SK-N-SH (cell line): ENCODE data around the gene UPP1. TPM values are rescaled to one million over a fixed set of nuclear protein-coding genes. Genes with fewer than 3 reads are reported as not detected.

ENCODE experiments used
- CTCF ChIA-PET: fragments of 300-600, 350-600 bp; formaldehyde crosslinking; extraction: SDS; loops from one replicate; lab custom pipeline; 2021; lab: Yijun Ruan, JAX
- POLR2A ChIA-PET: fragments of 350-600 bp; sonication (Branson Sonifier 250); formaldehyde crosslinking; extraction: SDS; loops from one replicate; lab custom pipeline; 2020; ENCODE audit warnings: antibody characterized with exemption, inconsistent platforms; lab: Yijun Ruan, JAX
- DNase-seq: peaks from one replicate; pipeline ENCODE4 v3.0.0; 2012
- H2AFZ ChIP-seq: fragments of 200-600 bp; sonication (generic); 2 replicates; pipeline ENCODE4 v1.8.1; 2016; ENCODE audit warnings: antibody characterized with exemption, mild to moderate bottlenecking, low read depth
- H3F3A ChIP-seq: fragments of 200-600 bp; sonication (generic); replicated peaks from 2 replicates; pipeline ENCODE3; 2016; ENCODE audit warnings: antibody characterized with exemption, mild to moderate bottlenecking; ENCODE audit not compliant: insufficient read depth
- H3K27ac ChIP-seq, 2 experiments: fragments of 200-500 bp in 1 of 2; fragments of 200-600 bp in 1 of 2; sonication (Bioruptor generic) in 1 of 2; sonication (generic), shearing (Covaris generic) in 1 of 2; 2 replicates each; pipeline versions ENCODE4 v1.5.1 to v1.6.1; 2014 to 2016; ENCODE audit warnings: low read depth in 2 of 2, inconsistent platforms in 1 of 2, low read length in 1 of 2, mild to moderate bottlenecking in 1 of 2, mixed read lengths in 1 of 2
- H3K27me3 ChIP-seq: fragments of 200-600 bp; sonication (generic), shearing (Covaris generic); 2 replicates; pipeline ENCODE4 v1.6.1; 2016; ENCODE audit warnings: mixed run types; ENCODE audit not compliant: insufficient read depth
- H3K36me3 ChIP-seq, 2 experiments: fragments of 200-500 bp in 1 of 2; fragments of 200-600 bp in 1 of 2; sonication (Bioruptor generic) in 1 of 2; sonication (generic) in 1 of 2; replicated peaks in 1 of 2; 2 replicates each; pipeline versions ENCODE3 to v1.5.1; 2014 to 2016; ENCODE audit warnings: low read length in 1 of 2, mild to moderate bottlenecking in 1 of 2; ENCODE audit not compliant: insufficient read depth in 2 of 2, control insufficient read depth in 1 of 2
- H3K4me1 ChIP-seq, 2 experiments: fragments of 200-500 bp in 1 of 2; fragments of 200-600 bp in 1 of 2; sonication (Bioruptor generic) in 1 of 2; sonication (generic), shearing (Covaris generic) in 1 of 2; 2 replicates each; pipeline versions ENCODE4 v1.5.1 to v1.6.1; 2014 to 2016; ENCODE audit warnings: low read depth in 1 of 2, low read length in 1 of 2, mixed run types in 1 of 2; ENCODE audit not compliant: insufficient read depth in 2 of 2, control insufficient read depth in 1 of 2
- H3K4me2 ChIP-seq: fragments of 200-600 bp; sonication (generic), shearing (Covaris generic); 2 replicates; pipeline ENCODE4 v1.6.1; 2017; ENCODE audit warnings: mixed run types
- H3K4me3 ChIP-seq, 2 experiments: fragments of 200-500 bp in 1 of 2; fragments of 200-600 bp in 1 of 2; sonication (Bioruptor generic) in 1 of 2; sonication (generic), shearing (Covaris generic) in 1 of 2; 2 replicates each; pipeline versions ENCODE4 v1.5.1 to v1.8.1; 2014 to 2016; ENCODE audit warnings: low read depth in 2 of 2, inconsistent platforms in 1 of 2, low read length in 1 of 2, mild to moderate bottlenecking in 1 of 2, mixed read lengths in 1 of 2, moderate library complexity in 1 of 2
- H3K79me2 ChIP-seq: fragments of 200-600 bp; sonication (generic); 2 replicates; pipeline ENCODE4 v1.8.1; 2017; ENCODE audit warnings: mild to moderate bottlenecking; ENCODE audit not compliant: insufficient read depth
- H3K9ac ChIP-seq: fragments of 200-600 bp; sonication (generic); 2 replicates; pipeline ENCODE4 v1.6.1; 2017; ENCODE audit warnings: mixed run types
- H3K9me2 ChIP-seq: fragments of 200-600 bp; sonication (generic); 2 replicates; pipeline ENCODE4 v1.6.1; 2017; ENCODE audit warnings: mixed run types
- H3K9me3 ChIP-seq: fragments of 200-600 bp; sonication (generic); 2 replicates; pipeline ENCODE4 v1.6.1; 2017; ENCODE audit warnings: mixed run types, mild to moderate bottlenecking, moderate library complexity
- H4K20me1 ChIP-seq: fragments of 200-600 bp; sonication (generic); 2 replicates; pipeline ENCODE4 v1.6.1; 2017; ENCODE audit warnings: mild to moderate bottlenecking, mixed run types; ENCODE audit not compliant: insufficient read depth
- ELF1 ChIP-seq: IDR thresholded peaks from 2 replicates; pipeline ENCODE4 v1.4.0; 2012
- EZH2phosphoT487 ChIP-seq: fragments of 200-600 bp; sonication (generic); IDR thresholded peaks from 2 replicates; pipeline ENCODE4 v1.6.1; 2017; ENCODE audit warnings: low read depth, mixed run types, mild to moderate bottlenecking, antibody characterized with exemption, moderate library complexity, borderline replicate concordance
- FOXM1 ChIP-seq: IDR thresholded peaks from 2 replicates; pipeline ENCODE4 v1.4.0; 2012; ENCODE audit warnings: low read depth, mild to moderate bottlenecking
- NFIC ChIP-seq: IDR thresholded peaks from 2 replicates; pipeline ENCODE4 v1.4.0; 2012; ENCODE audit warnings: borderline replicate concordance
- NRF1 ChIP-seq: IDR thresholded peaks from 2 replicates; pipeline ENCODE4 v1.6.1; 2012; ENCODE audit warnings: low read depth, mild to moderate bottlenecking, low read length
- RCOR1 ChIP-seq: fragments of 150-350 bp; IDR thresholded peaks from 2 replicates; pipeline ENCODE4 v1.6.1; 2017; ENCODE audit warnings: antibody characterized with exemption, low read length
- RFX5 ChIP-seq: IDR thresholded peaks from 2 replicates; pipeline ENCODE4 v1.6.1; 2012; ENCODE audit warnings: mild to moderate bottlenecking, improper control_type of control experiment, low read length
- SMC3 ChIP-seq: IDR thresholded peaks from 2 replicates; pipeline ENCODE4 v1.6.1; 2012; ENCODE audit warnings: low read depth, low read length, improper control_type of control experiment
- TCF12 ChIP-seq: IDR thresholded peaks from 2 replicates; pipeline ENCODE4 v1.4.0; 2012
- USF2 ChIP-seq: fragments of 150-350 bp; IDR thresholded peaks from 2 replicates; pipeline ENCODE4 v1.6.1; 2017; ENCODE audit warnings: antibody characterized with exemption, low read length, low read depth, borderline replicate concordance
- YY1 ChIP-seq: IDR thresholded peaks from 2 replicates; pipeline ENCODE4 v1.4.0; 2012; ENCODE audit warnings: low read depth, mild to moderate bottlenecking
- WGBS: methylation state at CpG from one replicate; pipeline ENCODE4 v1.1.6; 2017; ENCODE audit warnings: low lambda C conversion rate; 5-methylcytosine and 5-hydroxymethylcytosine counted together
- polyA plus RNA-seq, 3 experiments: library from polyadenylated mRNA; depleted of rRNA; stranded (reverse); fragments of >200 nt; gene quantifications; 2 replicates each; pipeline ENCODE4 v1.2.3, GENCODE V29; 2012
- TF ChIP-seq, protein P1 (sequence below): IDR thresholded peaks from 2 replicates; pipeline ENCODE4 v1.4.0; 2012; ENCODE audit warnings: low read depth, borderline replicate concordance

Gene UPP1
- polyA plus RNA-seq, 1 of the 3 experiments (the other 2 are of a cell fraction): 56.9 TPM

DNA sequence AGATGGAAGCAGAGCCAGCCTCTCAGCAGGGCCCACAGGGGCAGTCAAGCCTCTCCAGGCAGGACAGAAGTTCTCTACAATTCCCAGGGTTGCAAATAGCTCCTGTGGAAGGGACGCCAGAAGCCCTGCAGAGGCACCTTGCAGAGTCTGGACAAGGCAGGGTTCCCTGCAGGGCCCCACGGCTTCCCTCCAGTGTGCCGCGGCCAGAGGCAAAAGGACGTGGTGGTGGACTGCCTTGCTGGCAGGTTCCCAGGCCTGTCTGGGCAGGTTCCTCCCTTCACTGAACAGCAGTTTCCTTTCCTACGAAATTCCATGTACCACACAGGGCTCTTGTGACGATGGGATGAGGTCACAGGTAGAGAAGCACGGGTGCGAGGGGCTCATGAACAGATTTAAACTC, 25.1 kb downstream of the UPP1 start (continued):
- no peak for TF ChIP-seq NFIC
- TF ChIP-seq RFX5: no peak

GRCh38 chr7:48114589-48114988, 25.5 kb downstream of the UPP1 start:
- Histone ChIP-seq H3K4me3 (no peak overlapping the region), H2AFZ (no peak overlapping the region), H3K79me2 (no peaks in the 10 kb centered on the region), H3K27me3 (no peaks in the 10 kb centered on the region), H3K4me1 (peaks cover 0 to 4% of the 10 kb centered on the region in 2 experiments; a peak in 1 of 4 replicates), H3F3A (no peaks in the 10 kb centered on the region), H4K20me1 (no peaks in the 10 kb centered on the region), H3K9ac (no peak overlapping the region), H3K27ac (no peak overlapping the region), H3K9me2 (no peaks in the 10 kb centered on the region), H3K36me3 (no peaks in the 10 kb centered on the region), H3K4me2 (no peak overlapping the region), H3K9me3 (no peaks in the 10 kb centered on the region)
- WGBS: 84% methylated on average over 7 of the region's 7 CpGs
- no peak for DNase-seq
- POLR2A ChIA-PET: no interaction called here
- CTCF ChIA-PET: interaction anchor here (1.3 to 2.4 kb wide), 2 partner anchors 10 to 170 kb away, joined by 3 to 15 read pairs; no protein-coding TSS in a partner anchor
- no peak for TF ChIP-seq YY1
- TF ChIP-seq EZH2phosphoT487: no peak
- TF ChIP-seq, protein P1, sequence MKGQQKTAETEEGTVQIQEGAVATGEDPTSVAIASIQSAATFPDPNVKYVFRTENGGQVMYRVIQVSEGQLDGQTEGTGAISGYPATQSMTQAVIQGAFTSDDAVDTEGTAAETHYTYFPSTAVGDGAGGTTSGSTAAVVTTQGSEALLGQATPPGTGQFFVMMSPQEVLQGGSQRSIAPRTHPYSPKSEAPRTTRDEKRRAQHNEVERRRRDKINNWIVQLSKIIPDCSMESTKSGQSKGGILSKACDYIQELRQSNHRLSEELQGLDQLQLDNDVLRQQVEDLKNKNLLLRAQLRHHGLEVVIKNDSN: no peak
- TF ChIP-seq ELF1: no peak
- no peak for TF ChIP-seq RCOR1
- no peak for TF ChIP-seq NRF1
- TF ChIP-seq SMC3: no peak
- TF ChIP-seq FOXM1: no peak
- TF ChIP-seq USF2: no peak

DNA sequence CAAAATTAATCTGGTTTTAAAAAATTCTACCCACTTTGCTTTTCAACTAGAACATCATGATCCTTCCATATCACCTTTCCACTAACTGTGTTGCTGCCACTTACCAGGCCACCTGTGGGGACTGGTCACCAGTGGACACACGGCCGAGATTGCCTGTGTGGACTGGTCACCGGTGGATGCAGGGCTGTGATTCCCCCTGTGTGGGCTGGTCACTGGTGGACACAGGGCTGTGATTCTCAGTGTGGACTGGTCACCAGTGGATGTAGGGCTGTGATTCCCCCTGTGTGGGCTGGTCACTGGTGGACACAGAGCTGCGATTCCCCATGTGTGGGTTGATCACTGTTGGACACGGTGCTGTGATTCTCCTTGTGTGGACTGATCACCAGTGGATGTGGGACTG, 27.0 kb downstream of the UPP1 start:
- ChIA-PET CTCF (no interaction called here), POLR2A (no interaction called here)
- no peak for TF ChIP-seq TCF12
- H3K9me2 ChIP-seq: no peaks in the 10 kb centered on the region
- DNase-seq: no peak
- H2AFZ ChIP-seq: no peak overlapping the region
- H3K4me3 ChIP-seq: no peak overlapping the region
- 37% methylated on average over 5 of the region's 5 CpGs for WGBS
- H3K4me2 ChIP-seq: no peak overlapping the region
- no peaks in the 10 kb centered on the region for H3F3A ChIP-seq
- peaks cover 0 to 4% of the 10 kb centered on the region in 2 experiments; a peak in 1 of 4 replicates for H3K4me1 ChIP-seq
- no peak overlapping the region for H3K27ac ChIP-seq
- H3K79me2 ChIP-seq: no peaks in the 10 kb centered on the region
- H4K20me1 ChIP-seq: no peaks in the 10 kb centered on the region
- H3K9me3 ChIP-seq: no peaks in the 10 kb centered on the region
- H3K36me3 ChIP-seq: no peaks in the 10 kb centered on the region
- no peaks in the 10 kb centered on the region for H3K27me3 ChIP-seq
- no peak overlapping the region for H3K9ac ChIP-seq
